HCT116 (cell line): ENCODE results near the gene FCMR. TPM values are rescaled to one million over a fixed set of nuclear protein-coding genes. Genes with fewer than 3 reads are reported as not detected.

Source experiments
- ATAC-seq: fragments of 200-7000 bp; cut with Tn5 transposase; 2 replicates; pipeline ENCODE4 v1.9.1; 2020; ENCODE audit warnings: mild to moderate bottlenecking, moderate library complexity
- BruUV-seq: library from RNA; stranded (reverse); fragments of 400-500 nt; replicated peaks from 2 replicates; lab custom pipeline; 2021; lab: Mats Ljungman, UMichigan
- CTCF ChIA-PET: fragments of 300-600 bp; sonication (Branson Sonifier 250); formaldehyde crosslinking; loops from one replicate; lab custom pipeline; 2021; ENCODE audit warnings: antibody characterized with exemption; lab: Charles Lee
- POLR2A ChIA-PET: fragments of 300-600, 350-600 bp; sonication (Branson Sonifier 250); formaldehyde crosslinking; loops from one replicate; lab custom pipeline; 2021; ENCODE audit warnings: antibody characterized with exemption; lab: Charles Lee
- RAD21 ChIA-PET, 2 experiments: fragments of 300-600 bp; sonication (Branson Sonifier 250); formaldehyde crosslinking; loops; one replicate each; lab custom pipeline; 2023; ENCODE audit warnings: low total read pairs in 2 of 2; ENCODE audit not compliant: uncharacterized antibody in 2 of 2, unreplicated experiment in 2 of 2, low non-redundant PET in 1 of 2; lab: Charles Lee
- DNase-seq: peaks from one replicate; pipeline ENCODE4 v3.0.0-alpha.2; 2010; ENCODE audit warnings: low read depth, low spot score
- H2AFZ ChIP-seq: fragments of 200-600 bp; shearing (Covaris generic), sonication (generic); 2 replicates; pipeline ENCODE4 v1.6.1; 2017; ENCODE audit warnings: low read depth, mixed run types, mixed read lengths, antibody characterized with exemption, low read length; ENCODE audit not compliant: poor library complexity, severe bottlenecking
- H3K27ac ChIP-seq: 2 replicates; pipeline ENCODE4 v1.5.1; 2012; ENCODE audit warnings: low read depth, low read length
- H3K27me3 ChIP-seq: fragments of 200-600 bp; sonication (generic); 2 replicates; pipeline ENCODE4 v1.6.1; 2016; ENCODE audit warnings: mixed run types, low read length, mixed read lengths; ENCODE audit not compliant: insufficient read depth
- H3K36me3 ChIP-seq, 2 experiments: fragments of 200-500 bp in 1 of 2; fragments of 200-600 bp in 1 of 2; sonication (Bioruptor generic) in 1 of 2; sonication (generic) in 1 of 2; 2 replicates each; pipeline versions ENCODE4 v1.5.1 to v1.6.1; 2014 to 2016; ENCODE audit warnings: low read length in 2 of 2, inconsistent platforms in 1 of 2, mixed read lengths in 1 of 2, mixed run types in 1 of 2; ENCODE audit not compliant: insufficient read depth in 2 of 2, control insufficient read depth in 1 of 2
- H3K4me1 ChIP-seq, 2 experiments: fragments of 200-600 bp in 1 of 2; sonication (generic) in 1 of 2; 2 replicates each; pipeline versions ENCODE4 v1.5.1 to v1.6.1; 2012 to 2017; ENCODE audit warnings: low read length in 2 of 2, inconsistent platforms in 1 of 2, mild to moderate bottlenecking in 1 of 2, mixed read lengths in 1 of 2, mixed run types in 1 of 2, moderate library complexity in 1 of 2; ENCODE audit not compliant: insufficient read depth in 2 of 2, control insufficient read depth in 1 of 2
- H3K4me2 ChIP-seq: fragments of 200-600 bp; sonication (generic); 2 replicates; pipeline ENCODE4 v1.6.1; 2017; ENCODE audit warnings: mixed run types, low read length, mixed read lengths
- H3K4me3 ChIP-seq, 2 experiments: fragments of 200-600 bp in 1 of 2; sonication (generic) in 1 of 2; replicated peaks in 1 of 2; 2 replicates each; pipeline ENCODE4 v1.5.1; 2011 to 2016; ENCODE audit warnings: low read length in 2 of 2, control low read depth in 1 of 2, low read depth in 1 of 2, mild to moderate bottlenecking in 1 of 2, mixed read lengths in 1 of 2, mixed run types in 1 of 2
- H3K79me2 ChIP-seq: fragments of 200-600 bp; sonication (generic); 2 replicates; pipeline ENCODE4 v1.6.1; 2017; ENCODE audit warnings: mild to moderate bottlenecking, mixed run types, low read length, moderate library complexity, mixed read lengths; ENCODE audit not compliant: insufficient read depth
- H3K9ac ChIP-seq: fragments of 200-600 bp; sonication (generic); 2 replicates; pipeline ENCODE4 v1.6.1; 2016; ENCODE audit warnings: low read length, mixed read lengths
- H3K9me2 ChIP-seq: fragments of 200-600 bp; sonication (generic), shearing (Covaris generic); 2 replicates; pipeline ENCODE4 v1.6.1; 2017; ENCODE audit warnings: mixed run types, mild to moderate bottlenecking, moderate library complexity; ENCODE audit not compliant: insufficient read depth
- H3K9me3 ChIP-seq, 2 experiments: fragments of 200-500 bp in 1 of 2; fragments of 200-600 bp in 1 of 2; sonication (Bioruptor generic) in 1 of 2; sonication (generic) in 1 of 2; 2 replicates each; pipeline ENCODE4 v1.6.1; 2014 to 2017; ENCODE audit warnings: low read length in 2 of 2, mixed read lengths in 2 of 2, inconsistent platforms in 1 of 2, low read depth in 1 of 2, mild to moderate bottlenecking in 1 of 2, mixed run types in 1 of 2, moderate library complexity in 1 of 2; ENCODE audit not compliant: control insufficient read depth in 1 of 2, insufficient read depth in 1 of 2
- H4K20me1 ChIP-seq: fragments of 200-600 bp; sonication (generic), shearing (Covaris generic); 2 replicates; pipeline ENCODE4 v1.6.1; 2017; ENCODE audit warnings: mixed run types, mild to moderate bottlenecking, moderate library complexity; ENCODE audit not compliant: insufficient read depth
- ATF3 ChIP-seq: IDR thresholded peaks from 2 replicates; pipeline ENCODE4 v1.6.1; 2012
- EZH2 ChIP-seq: fragments of 200-600 bp; sonication (generic); IDR thresholded peaks from 2 replicates; pipeline ENCODE4 v1.6.1; 2017; ENCODE audit warnings: antibody characterized with exemption, mixed run types
- EZH2phosphoT487 ChIP-seq: fragments of 200-600 bp; IDR thresholded peaks from 2 replicates; pipeline ENCODE4 v1.6.1; 2018; ENCODE audit warnings: antibody characterized with exemption, borderline replicate concordance
- FOSL1 ChIP-seq: IDR thresholded peaks from 2 replicates; pipeline ENCODE4 v1.6.1; 2012; ENCODE audit warnings: low read depth
- JUND ChIP-seq: IDR thresholded peaks from 2 replicates; pipeline ENCODE4 v1.6.1; 2012
- TCF7L2 ChIP-seq: IDR thresholded peaks from 2 replicates; pipeline ENCODE4 v1.7.0; 2011; ENCODE audit warnings: borderline replicate concordance, inconsistent platforms; ENCODE audit not compliant: insufficient read depth, insufficient read length; ENCODE audit errors: extremely low read depth
- ZFX ChIP-seq: fragments of 450-650 bp; IDR thresholded peaks from 2 replicates; pipeline ENCODE4 v1.6.1; 2017
- intact Hi-C: fragments of 100-400 bp; cut with micrococcal nuclease; formaldehyde crosslinking; loops from 2 replicates; pipeline ENCODE4 v1.10.0; 2022
- total RNA-seq: library from RNA; stranded (reverse); gene quantifications from one replicate; pipeline ENCODE4 v1.2.1, GENCODE V29; 2021; ENCODE audit not compliant: unreplicated experiment
- TF ChIP-seq, protein P1 (sequence below), 3 experiments: fragments of 200-600 bp in 1 of 3; sonication (generic) in 1 of 3; IDR thresholded peaks in 2 of 3; conservative IDR thresholded peaks in 1 of 3; 2 replicates each; pipeline ENCODE4 v1.5.1; 2012 to 2017; ENCODE audit warnings: low read depth in 2 of 3, low read length in 2 of 3, antibody characterized with exemption in 1 of 3, borderline replicate concordance in 1 of 3, control low read depth in 1 of 3, mild to moderate bottlenecking in 1 of 3, mixed read lengths in 1 of 3, mixed run types in 1 of 3, moderate library complexity in 1 of 3; ENCODE audit not compliant: insufficient read depth in 1 of 3
- TF ChIP-seq, protein P2 (sequence below): IDR thresholded peaks from 2 replicates; pipeline ENCODE4 v1.6.1; 2012; ENCODE audit warnings: low read depth

Gene FCMR
- total RNA-seq, 1 experiment from 2014 or later: 0.61 TPM

DNA sequence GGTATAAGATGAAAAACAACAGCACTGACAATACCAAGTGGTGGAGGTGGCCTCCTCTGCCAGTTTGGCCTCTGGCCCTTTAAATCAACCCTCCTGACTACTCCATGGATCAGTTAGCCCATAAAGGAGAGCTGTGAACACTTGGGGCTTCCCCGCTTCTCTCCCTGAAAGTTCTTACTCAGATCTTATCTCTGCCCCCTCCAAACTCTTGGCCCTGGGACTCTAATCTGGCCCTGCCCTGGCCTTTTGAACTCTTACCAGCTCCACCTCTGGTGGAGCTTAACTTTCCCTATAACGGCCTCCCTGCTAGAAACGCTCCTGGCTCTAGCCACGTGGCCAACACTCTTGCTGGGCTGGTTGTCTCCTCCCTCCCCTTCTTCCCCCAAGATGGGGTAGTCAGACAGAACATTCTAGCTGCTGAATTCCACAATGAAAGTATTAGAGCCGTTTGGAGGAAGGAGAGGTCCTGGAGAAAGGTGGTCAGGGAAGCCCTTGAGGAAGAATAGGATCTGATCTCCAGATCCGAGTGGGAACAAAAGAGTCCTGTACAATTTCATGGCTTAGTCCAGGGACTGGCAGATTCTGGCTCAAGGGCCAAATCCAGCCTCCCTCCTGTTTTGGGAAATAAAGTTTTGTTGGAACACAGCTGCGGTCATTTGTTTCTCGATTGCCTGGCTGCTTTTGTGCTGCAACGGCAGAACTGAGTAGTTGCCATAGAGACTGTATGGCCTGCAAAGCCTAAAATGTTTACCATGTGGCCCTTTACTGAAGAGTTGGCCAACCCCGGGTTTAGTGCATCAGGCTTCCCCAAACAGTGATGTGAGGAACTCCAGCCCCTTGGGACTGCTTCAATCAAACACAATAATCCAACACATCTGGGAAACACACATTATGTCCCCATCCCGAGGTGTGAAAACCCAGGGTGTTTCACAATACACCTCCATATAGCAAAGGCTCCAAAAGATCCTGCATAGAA lies 34.0 kb upstream of the FCMR start:
- Histone ChIP-seq H3K79me2 (no peaks in the 10 kb centered on the region), H3K4me2 (no peak overlapping the region), H3K4me3 (no peak overlapping the region), H3K9me2 (no peaks in the 10 kb centered on the region), H3K4me1 (no peaks in the 10 kb centered on the region), H3K9ac (no peak overlapping the region), H3K27ac (no peak overlapping the region), H2AFZ (no peak overlapping the region), H3K9me3 (no peaks in the 10 kb centered on the region), H3K36me3 (no peaks in the 10 kb centered on the region), H4K20me1 (no peaks in the 10 kb centered on the region), H3K27me3 (no peaks in the 10 kb centered on the region)
- DNase-seq (no peak), ATAC-seq (no peak)
- CTCF ChIA-PET: no interaction called here
- BruUV-seq: no TSS peak
- POLR2A ChIA-PET: no interaction called here
- no peak for TF ChIP-seq EZH2
- TF ChIP-seq TCF7L2: no peak
- RAD21 ChIA-PET: no interaction called here
- intact Hi-C loops: no loop called here

GRCh38 chr1:206954459-206955342 lies 33.0 kb upstream of the FCMR start:
- ATAC-seq: no peak
- H3K36me3 ChIP-seq: no peaks in the 10 kb centered on the region
- no peaks in the 10 kb centered on the region for H3K27me3 ChIP-seq
- no peak overlapping the region for H3K9ac ChIP-seq
- no peak for TF ChIP-seq ZFX
- no peak for TF ChIP-seq JUND
- TF ChIP-seq FOSL1: no peak
- TF ChIP-seq, protein P1, sequence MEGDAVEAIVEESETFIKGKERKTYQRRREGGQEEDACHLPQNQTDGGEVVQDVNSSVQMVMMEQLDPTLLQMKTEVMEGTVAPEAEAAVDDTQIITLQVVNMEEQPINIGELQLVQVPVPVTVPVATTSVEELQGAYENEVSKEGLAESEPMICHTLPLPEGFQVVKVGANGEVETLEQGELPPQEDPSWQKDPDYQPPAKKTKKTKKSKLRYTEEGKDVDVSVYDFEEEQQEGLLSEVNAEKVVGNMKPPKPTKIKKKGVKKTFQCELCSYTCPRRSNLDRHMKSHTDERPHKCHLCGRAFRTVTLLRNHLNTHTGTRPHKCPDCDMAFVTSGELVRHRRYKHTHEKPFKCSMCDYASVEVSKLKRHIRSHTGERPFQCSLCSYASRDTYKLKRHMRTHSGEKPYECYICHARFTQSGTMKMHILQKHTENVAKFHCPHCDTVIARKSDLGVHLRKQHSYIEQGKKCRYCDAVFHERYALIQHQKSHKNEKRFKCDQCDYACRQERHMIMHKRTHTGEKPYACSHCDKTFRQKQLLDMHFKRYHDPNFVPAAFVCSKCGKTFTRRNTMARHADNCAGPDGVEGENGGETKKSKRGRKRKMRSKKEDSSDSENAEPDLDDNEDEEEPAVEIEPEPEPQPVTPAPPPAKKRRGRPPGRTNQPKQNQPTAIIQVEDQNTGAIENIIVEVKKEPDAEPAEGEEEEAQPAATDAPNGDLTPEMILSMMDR (IDR thresholded peaks at IDR 0.05 in 2 of 3, conservative IDR thresholded peaks at IDR 0.05 in 1 of 3; ENCODE audit: borderline replicate concordance in 1 of 3, insufficient read depth in 1 of 3, low read depth in 2 of 3, low read length in 2 of 3): no peak
- no peak for TF ChIP-seq EZH2phosphoT487
- no peak for TF ChIP-seq ATF3
- TF ChIP-seq, protein P2, sequence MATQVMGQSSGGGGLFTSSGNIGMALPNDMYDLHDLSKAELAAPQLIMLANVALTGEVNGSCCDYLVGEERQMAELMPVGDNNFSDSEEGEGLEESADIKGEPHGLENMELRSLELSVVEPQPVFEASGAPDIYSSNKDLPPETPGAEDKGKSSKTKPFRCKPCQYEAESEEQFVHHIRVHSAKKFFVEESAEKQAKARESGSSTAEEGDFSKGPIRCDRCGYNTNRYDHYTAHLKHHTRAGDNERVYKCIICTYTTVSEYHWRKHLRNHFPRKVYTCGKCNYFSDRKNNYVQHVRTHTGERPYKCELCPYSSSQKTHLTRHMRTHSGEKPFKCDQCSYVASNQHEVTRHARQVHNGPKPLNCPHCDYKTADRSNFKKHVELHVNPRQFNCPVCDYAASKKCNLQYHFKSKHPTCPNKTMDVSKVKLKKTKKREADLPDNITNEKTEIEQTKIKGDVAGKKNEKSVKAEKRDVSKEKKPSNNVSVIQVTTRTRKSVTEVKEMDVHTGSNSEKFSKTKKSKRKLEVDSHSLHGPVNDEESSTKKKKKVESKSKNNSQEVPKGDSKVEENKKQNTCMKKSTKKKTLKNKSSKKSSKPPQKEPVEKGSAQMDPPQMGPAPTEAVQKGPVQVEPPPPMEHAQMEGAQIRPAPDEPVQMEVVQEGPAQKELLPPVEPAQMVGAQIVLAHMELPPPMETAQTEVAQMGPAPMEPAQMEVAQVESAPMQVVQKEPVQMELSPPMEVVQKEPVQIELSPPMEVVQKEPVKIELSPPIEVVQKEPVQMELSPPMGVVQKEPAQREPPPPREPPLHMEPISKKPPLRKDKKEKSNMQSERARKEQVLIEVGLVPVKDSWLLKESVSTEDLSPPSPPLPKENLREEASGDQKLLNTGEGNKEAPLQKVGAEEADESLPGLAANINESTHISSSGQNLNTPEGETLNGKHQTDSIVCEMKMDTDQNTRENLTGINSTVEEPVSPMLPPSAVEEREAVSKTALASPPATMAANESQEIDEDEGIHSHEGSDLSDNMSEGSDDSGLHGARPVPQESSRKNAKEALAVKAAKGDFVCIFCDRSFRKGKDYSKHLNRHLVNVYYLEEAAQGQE: no peak
- no peaks in the 10 kb centered on the region for H3K4me1 ChIP-seq
- H3K4me2 ChIP-seq: no peak overlapping the region
- H2AFZ ChIP-seq: no peak overlapping the region
- intact Hi-C loops: no loop called here
- no peaks in the 10 kb centered on the region for H3K79me2 ChIP-seq
- POLR2A ChIA-PET: interaction anchor here (0.7 kb wide), 1 partner anchor 213 kb away, joined by 3 read pairs; no protein-coding TSS in a partner anchor
- no peak overlapping the region for H3K27ac ChIP-seq
- H3K4me3 ChIP-seq: no peak overlapping the region
- DNase-seq: no peak
- H3K9me2 ChIP-seq: no peaks in the 10 kb centered on the region
- no TSS peak for BruUV-seq
- no peaks in the 10 kb centered on the region for H3K9me3 ChIP-seq
- CTCF ChIA-PET: no interaction called here
- RAD21 ChIA-PET: no interaction called here
- no peaks in the 10 kb centered on the region for H4K20me1 ChIP-seq
